GM18498 (cell line): ENCODE data around the gene ZNF385B.
"Not testable (repeated sequence)": the region's sequence is repeated elsewhere in the genome, so short reads cannot be mapped to it uniquely, and the experiment has no call there.

Experiments used
- ATAC-seq: cut with Tn5 transposase; IDR thresholded peaks from one replicate; pipeline ENCODE4 v1.9.1; 2021; ENCODE audit warnings: mild to moderate bottlenecking, moderate library complexity; ENCODE audit not compliant: unreplicated experiment

Gene ZNF385B

DNA sequence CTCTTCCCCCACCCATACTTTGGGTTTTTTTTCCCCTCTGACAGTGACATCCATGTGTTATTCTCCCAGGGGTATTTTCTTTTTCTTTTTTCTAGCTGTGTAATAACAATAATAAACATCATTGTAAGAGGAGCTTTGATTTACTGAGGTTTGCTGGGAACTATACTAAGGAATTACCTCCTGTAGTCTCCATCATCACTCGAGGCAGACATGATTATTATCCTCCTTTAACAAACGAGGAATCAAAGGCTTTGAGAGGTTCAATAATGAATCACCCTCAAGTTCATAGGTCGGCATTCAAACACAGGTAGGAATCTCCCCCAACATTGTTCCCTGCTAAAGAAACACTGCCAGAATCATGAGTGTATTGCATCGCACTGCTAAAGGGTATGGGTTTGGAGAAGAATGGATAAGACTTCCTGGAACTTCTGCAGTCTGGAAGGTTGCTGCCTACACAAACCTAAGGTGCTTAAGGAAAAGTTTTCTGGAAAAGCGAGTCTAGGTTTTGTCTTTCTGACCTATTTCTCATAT is 336.5 kb downstream of the ZNF385B start:
- no peak for ATAC-seq

DNA sequence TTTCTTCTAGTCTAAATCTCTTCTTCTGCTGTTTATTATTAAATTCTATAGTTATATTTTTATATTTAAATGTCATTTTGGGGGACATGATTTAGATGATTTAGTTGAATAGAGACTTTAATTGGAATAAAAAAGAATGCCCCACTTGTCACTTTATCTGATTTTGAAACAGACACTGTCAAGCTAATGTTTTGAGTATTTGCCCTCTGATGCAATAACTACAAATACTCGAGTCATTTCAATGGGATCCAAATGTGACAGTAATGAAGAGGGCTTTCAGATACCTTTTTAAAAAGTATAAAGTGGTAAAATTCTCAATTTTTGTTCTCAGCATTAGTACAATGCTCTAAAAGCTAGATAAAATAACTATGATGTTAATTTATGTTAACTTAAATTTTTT is 339.5 kb downstream of the ZNF385B start:
- no peak for ATAC-seq

DNA sequence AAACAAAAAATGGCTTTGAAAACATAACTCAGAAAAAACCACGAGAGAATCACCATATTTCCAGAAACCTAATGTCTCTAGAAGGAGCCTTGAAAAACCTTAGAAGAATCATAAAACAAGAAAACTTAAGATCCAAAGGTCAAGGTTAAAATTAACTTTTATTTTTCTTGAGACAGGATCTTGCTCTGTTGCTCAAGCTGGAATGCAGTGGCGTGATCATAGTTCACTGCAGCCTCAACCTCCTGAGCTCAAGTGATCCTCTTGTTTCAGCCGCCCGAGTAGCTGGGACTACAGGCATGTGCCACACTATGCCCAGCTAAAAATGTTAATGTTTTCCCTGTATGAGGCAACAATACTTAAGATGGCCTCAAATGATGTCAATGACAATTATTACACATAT is 342.6 kb downstream of the ZNF385B start:
- ATAC-seq, result no peak

GRCh38 chr2:179513181-179513580 is 348.2 kb downstream of the ZNF385B start:
- no peak for ATAC-seq

DNA sequence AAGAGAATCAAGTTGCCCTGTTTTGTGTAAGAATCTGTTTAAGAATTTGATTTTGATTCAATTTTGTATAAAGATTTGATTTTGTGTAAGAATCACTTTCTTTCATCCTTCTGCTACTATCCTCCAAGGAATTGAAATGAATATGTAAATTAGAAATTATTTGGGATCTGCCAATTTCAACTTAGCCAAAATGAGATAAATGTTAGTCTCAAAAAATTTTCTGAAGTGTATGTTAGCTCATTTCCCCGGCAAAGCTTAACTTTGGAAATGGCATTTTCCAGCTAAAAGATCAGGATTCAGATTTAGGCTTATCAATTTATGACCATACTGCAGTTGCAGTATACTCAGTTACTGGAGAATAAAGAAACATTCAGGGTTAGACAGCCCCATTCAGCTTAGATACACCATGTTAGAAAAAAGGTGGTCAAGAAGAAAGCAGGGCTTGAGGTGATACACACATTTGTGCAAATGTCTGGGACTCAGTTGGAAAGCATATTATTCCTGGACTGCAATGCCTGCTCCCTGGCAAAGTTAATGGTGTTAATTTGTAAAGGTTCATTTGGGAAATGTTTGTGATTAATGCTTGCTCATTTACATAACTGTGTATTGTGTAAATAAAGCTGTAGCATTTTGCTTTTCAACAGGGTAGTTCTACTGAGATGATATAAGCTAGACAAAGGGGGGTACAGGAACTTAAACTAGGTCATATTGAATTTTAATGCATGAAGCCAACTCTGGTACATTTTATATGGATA is 349.0 kb downstream of the ZNF385B start:
- no peak for ATAC-seq

DNA sequence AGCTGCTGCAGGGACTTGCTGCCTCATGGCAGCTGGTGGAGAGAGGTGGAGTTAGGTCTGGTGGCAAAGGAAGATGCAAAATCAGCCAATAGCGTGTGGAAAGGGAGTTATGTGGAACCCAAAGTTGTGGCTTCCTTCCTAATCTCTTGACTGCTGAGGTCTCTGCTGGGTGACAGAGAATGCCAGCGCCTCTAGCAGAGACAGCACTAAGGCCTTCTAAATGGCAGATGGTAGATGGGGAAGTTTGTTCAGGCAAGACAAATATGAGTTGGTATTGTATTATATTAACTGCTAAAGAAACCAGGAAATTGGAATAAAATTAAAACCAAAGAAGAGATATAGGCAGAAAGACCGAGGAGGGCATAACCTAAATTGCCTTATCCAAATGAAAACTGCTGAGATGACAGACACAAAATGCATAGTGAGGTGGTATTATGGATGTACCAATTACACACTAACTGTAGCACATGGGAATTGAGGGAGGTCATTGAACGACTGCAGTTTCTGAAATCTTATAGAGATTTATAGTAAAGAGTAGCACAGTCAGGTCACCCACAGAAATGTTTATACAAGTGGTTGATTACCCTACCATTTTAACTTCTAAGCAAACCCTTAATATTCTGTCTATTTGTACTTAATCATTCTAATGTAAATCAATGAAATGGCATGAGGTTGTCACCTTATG is 350.2 kb downstream of the ZNF385B start:
- ATAC-seq, result no peak

DNA sequence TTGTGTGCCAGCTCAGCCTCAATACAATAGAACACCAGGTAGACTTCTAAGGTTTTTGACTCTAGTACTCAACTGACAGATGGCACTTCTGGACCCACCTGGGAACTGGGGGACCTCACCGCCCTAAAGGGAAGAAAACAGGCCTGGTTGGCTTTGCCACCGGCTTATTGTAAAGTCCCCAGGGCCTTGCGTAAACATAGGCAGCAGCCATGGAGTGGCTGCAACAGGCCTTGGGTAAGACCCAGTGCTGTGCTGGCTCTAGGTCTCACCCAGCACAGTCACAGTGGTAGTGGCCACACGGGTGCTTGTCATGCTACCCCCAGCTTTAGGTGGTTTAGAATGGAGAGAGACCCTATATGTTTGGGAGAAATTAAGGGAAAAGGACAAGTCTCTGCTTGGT is 366.1 kb downstream of the ZNF385B start:
- no peak for ATAC-seq

GRCh38 chr2:179488563-179488962 is 372.8 kb downstream of the ZNF385B start:
- ATAC-seq, result no peak

- ATAC-seq, result no peak
Observed at GRCh38 chr2:179487010-179487731, 374.2 kb downstream of the ZNF385B start.

GRCh38 chr2:179483131-179483530 is 378.3 kb downstream of the ZNF385B start:
- ATAC-seq, result no peak

DNA sequence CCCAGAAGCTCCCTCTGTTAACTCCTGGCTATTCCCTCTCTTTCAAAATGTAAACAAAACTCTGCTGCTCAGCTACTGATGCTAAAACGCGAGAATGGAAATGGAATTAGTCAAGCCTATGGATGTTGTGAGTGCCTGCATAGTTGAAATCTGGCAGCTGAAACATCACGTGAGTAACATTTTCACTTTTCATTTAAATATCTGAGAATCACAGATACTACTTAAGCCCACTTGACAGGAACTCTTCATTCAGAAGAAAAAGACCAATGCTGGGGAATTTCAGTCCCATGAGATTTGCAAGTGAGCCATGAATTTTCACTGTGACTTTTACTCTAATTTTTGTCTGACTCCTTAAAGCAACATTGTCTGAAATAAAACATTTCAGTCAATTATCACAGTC is 381.5 kb downstream of the ZNF385B start:
- no peak for ATAC-seq

- ATAC-seq, result no peak
Observed at GRCh38 chr2:179478771-179479170, 382.6 kb downstream of the ZNF385B start.

- no peak for ATAC-seq
Observed at GRCh38 chr2:179470992-179471391, 390.4 kb downstream of the ZNF385B start.

- no peak for ATAC-seq
Observed at GRCh38 chr2:179470089-179470488, 391.3 kb downstream of the ZNF385B start.

- no peak for ATAC-seq
Observed at GRCh38 chr2:179467960-179468359, 393.5 kb downstream of the ZNF385B start.

- no peak for ATAC-seq
Observed at GRCh38 chr2:179467111-179467510, 394.3 kb downstream of the ZNF385B start.

- no peak for ATAC-seq
Observed at GRCh38 chr2:179461420-179461819, 400.0 kb downstream of the ZNF385B start.

GRCh38 chr2:179460181-179460929 is 401.1 kb downstream of the ZNF385B start:
- ATAC-seq, result no peak

- ATAC-seq, result not testable (repeated sequence)
Observed at GRCh38 chr2:179458113-179458512, 403.3 kb downstream of the ZNF385B start.

DNA sequence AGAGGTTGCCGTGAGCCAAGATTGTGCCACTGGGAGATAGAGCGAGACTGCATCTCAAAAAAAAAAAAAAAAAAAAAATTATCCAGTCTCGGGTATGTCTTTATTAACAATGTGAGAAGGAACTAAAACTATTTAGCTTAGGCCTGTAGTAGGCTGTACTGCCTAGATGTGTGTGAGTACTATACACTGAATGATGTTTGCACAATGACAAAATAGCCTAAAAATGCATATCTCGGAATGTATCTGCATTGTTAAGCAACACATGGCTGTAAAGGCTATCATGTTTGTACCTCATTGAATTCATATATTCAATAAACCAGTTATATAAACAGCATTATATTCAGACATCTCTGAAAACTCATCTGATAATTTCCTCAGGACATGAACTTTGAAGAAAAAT is 405.6 kb downstream of the ZNF385B start:
- ATAC-seq, result no peak

- no peak for ATAC-seq
Observed at GRCh38 chr2:179455172-179455524, 406.3 kb downstream of the ZNF385B start.
